ENCODE data around the gene ATP6V0C.
A peak's percentile ranks its signal among the peaks of the same experiment; 100 is the strongest.
"Not testable (repeated sequence)": the region's sequence is repeated elsewhere in the genome, so short reads cannot be mapped to it uniquely, and the experiment has no call there.

The ATP6V0C gene

DNA sequence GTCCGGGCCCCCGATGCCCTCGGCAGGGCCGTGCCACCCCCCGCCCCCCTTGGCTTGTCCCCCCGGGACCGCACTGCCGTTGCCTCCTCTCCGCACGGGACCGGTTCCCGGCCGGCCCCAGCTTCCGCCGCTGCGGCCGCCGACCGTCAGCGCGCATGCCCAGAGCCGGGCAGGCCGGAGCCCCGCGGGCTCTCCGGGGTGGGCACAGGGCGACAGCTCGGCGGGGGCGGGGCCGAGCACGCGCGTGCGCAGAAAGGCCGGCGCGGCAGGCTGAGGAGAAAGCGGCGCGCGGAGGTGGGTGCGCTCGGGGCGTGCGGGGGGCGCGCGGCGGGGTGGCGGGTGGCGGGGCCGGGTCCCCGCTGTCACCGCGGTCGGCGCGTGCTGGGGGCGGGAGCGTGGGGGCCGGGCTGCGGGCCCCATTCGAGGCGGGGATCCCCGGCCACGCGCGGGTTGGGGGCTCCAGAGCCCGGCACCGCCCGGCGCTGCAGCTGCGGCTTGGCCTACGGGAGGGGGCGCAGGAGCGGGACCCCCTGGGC is 38.8 kb upstream of the ATP6V0C start, which contains the start of gene TBC1D24:
TBC1D24 (plus strand) TSS at position 251 of the 536 bp plus-strand sequence. CDS start 21,022 bp downstream, outside the sequence.
- DNase-seq (ENCODE audit: low spot score): peak; percentile 87

- no peak for DNase-seq (ENCODE audit: low spot score)
Observed at GRCh38 chr16:2475413-2476344, 38.1 kb upstream of the ATP6V0C start.

DNA sequence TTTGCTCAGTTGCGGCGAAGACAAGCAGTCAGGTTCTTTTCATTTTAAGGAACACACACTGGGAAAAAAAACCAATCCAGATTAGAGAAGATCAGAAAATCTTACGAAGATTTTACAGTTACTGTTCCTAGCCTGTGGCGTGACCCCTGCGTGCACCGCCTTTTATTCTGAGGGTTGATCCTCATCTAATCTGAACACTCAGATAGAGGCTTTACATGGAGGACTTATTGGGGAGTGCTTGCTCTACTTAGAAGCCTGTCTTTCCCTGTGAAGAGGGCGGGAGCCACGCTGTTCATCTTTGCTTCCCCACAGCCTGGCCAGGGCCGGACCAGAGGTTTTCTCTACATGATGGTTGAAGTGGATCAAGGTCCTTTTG is 37.4 kb upstream of the ATP6V0C start:
- DNase-seq (ENCODE audit: low spot score): no peak

DNA sequence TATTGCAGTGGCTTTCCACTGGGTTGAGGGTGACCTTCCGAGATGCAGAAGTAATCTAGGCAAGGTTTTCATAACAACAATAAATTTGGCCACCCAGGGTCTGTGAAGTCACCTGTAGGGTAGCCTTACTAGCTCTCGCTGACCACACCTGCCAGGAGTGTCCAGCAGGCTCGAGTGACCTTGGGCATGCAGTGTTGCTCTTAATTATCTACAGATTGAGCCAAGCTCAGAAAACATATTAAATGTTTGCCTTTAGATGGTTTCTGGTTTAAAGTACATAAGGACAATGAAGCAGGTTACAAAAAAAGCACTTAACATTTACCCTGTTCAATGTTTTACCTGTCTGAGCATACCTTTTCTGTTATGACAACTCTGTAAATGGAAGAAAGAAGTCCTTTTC is 37.0 kb upstream of the ATP6V0C start:
- DNase-seq (ENCODE audit: low spot score): no peak

- DNase-seq (ENCODE audit: low spot score): no peak
Observed at GRCh38 chr16:2477327-2477726, 36.4 kb upstream of the ATP6V0C start.

DNA sequence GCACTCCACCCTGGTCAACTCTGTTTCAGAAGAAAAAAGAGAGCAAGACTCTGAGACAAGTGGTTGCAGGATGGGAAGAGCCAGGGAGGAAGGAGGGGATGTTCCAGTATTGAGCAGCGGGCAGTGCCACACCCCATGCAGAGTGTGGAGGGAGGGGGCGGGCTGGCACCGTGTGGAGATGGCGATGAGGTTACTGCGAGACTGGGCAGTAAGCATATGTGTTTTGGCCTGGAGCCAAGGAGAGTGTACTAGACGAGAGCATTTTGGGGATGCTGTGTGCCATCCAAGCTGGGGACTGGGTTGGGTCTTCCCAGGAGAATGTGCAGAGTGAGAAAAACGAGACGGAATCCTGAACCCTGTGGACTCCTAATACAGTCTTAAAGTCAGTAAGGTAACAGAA is 35.5 kb upstream of the ATP6V0C start:
- DNase-seq (ENCODE audit: low spot score): no peak

DNA sequence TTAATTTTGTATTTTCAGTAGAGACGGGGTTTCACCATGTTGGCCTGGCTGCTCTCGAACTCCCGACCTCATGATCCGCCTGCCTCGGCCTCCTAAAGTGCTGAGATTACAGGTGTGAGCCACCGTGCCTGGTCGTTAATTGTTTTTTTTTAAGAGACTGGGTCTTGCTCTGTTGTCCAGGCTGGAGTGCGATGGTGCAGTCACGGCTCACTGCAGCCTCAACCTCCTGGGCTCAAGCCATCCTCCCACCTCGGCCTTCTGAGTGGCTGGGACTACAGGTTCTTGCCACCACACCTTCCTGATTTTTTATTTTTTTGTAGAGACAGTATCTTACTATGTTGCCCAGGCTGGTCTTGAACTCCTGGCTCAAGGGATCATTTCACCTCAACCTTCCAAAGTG is 33.8 kb upstream of the ATP6V0C start:
- not testable (repeated sequence) for DNase-seq (ENCODE audit: low spot score)

- no peak for DNase-seq (ENCODE audit: low spot score)
Observed at GRCh38 chr16:2480948-2481347, 32.8 kb upstream of the ATP6V0C start.

DNA sequence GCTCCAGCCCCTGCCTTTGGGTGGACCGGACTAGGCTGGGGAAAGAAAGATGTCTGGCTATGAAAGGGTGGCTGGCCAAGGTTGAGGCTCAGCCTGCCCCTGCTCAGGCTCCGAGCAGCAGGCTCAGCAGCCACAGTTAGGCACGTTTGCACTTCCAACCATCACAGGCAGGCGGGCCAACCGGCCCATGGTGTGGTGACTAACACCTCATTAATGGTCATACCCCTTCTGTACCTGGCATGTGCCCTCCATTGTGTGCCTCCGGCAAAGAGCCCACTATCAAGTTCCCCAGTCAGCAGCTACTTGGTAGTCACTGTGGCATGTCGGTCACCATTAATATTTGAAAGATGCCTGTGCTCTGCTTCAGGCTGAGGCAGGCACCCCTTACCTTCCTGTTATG is 32.1 kb upstream of the ATP6V0C start:
- no peak for DNase-seq (ENCODE audit: low spot score)

DNA sequence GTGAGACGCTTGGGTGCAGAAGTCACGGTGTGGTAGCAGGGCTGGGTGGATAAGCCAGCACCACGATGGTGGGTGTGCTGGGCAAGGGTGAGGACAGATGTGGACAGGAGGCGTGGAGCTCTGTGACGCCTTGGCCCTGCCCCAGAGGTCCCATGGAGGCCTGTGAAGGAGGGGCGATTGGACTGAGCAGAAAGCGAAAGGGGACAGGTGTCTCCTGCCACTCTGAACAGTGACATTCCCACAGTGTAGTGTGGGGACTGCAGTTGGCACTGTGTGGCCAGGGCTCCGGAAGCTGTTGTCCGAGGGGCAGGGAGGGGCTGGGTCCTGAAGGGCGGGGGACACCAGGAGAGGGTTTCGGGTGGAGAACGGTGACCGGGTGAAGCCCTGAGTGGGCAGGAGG is 31.5 kb upstream of the ATP6V0C start:
- no peak for DNase-seq (ENCODE audit: low spot score)

DNA sequence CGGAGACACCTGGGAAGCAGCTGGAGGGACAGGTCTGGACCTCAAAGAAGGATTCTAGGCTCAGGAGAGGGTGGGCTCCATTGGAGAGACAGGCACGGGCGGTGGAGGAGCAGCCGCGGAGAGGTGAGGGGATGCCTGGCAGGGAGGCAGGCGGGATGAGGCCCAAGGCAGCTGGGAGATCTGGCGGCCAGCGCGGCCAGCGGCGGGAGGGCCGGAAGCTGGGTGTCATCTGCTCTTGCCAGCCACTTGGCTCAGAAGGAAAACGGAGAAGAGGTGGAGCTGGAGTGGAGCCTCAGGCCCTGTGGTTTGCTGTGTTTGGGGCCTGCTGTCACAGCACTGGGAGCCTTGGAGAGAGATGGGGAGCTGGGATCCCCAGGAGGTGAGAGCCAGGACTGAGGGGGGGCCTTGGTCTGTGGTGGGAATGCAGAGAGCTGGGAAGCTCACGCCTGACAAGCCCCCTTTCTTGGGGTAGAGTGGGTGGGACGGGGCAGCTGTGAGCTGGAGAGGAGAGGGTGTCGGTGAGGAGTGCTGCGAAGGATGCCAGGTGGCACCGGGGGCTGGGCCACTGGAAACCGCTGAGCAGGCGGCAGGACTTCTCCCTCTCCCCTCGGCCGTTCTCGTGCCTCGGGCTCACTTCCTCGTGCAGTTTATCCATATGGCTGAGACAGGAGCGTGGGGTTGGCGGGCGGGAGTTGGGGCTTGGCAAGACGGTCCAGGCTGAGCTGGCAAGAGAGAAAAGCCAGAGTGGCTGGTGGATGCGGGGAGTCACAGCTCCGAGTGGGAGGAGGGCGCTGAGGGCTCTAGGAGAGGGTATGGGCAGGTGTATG is 30.8 kb upstream of the ATP6V0C start:
- peak; percentile 65 for DNase-seq (ENCODE audit: low spot score)

- no peak for DNase-seq (ENCODE audit: low spot score)
Observed at GRCh38 chr16:2483939-2484897, 29.5 kb upstream of the ATP6V0C start.

GRCh38 chr16:2484898-2485508 is 28.7 kb upstream of the ATP6V0C start:
- no peak for DNase-seq (ENCODE audit: low spot score)

GRCh38 chr16:2485811-2486507 is 27.8 kb upstream of the ATP6V0C start:
- DNase-seq (ENCODE audit: low spot score): no peak

DNA sequence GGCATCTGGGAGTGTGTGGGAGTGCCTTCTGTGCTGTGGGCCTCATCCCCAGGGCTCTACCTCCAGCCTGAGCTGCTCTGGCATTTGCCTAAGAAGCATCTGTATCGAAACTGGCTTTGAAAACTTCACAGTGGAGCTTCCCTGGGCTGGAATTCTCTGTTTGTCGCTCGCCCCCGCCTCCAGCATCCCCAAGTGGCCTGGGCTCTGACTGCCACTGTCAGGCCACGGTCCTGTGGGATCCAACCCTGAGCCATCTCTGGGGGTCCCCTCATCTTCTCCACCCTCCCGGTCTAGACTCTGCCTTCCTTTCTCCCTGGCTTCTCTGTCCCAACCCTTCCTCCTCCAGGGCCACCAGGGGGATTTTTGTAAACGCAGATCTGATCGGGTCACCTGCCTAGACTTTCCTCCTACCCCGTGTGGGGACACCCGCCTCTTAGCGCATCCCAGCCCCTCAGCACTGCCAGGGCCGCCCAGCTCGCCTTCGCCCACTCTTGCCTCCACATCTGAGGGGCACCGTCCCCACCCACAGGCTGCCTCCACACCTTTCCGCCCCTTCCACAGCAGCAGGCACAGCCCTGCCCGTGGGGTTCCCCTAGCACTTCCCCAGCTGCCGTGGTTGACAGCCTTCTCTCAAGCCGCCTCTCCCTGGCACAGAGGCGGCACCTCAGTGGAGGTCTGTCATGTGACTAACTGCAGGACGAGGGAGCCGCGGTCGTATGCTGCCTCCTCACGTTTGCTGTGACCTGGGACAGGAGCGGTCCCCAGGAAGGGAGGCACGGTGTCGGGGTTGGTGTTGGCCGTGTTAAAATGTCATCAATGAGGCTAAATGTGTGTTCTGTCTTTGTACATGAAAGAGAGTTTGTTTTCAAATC is 26.9 kb upstream of the ATP6V0C start:
- peak; percentile 50 for DNase-seq (ENCODE audit: low spot score)

DNA sequence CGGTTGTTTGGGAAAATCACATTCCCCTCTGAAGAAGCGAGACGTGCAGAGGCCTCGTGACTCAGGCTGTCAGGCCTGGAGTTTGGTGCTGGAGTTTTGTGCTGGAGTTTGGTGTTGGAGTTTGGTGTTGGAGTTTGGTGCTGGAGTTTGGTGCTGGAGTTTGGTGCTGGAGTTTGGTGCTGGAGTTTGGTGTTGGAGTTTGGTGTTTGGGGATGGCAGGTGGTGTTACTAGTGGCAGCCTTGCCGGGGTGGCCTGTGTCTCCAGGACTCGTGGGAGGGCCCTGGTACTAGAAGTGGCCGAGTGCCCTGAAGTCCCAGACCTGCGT is 26.3 kb upstream of the ATP6V0C start:
- DNase-seq (ENCODE audit: low spot score): no peak

- no peak for DNase-seq (ENCODE audit: low spot score)
Observed at GRCh38 chr16:2487903-2488531, 25.7 kb upstream of the ATP6V0C start.

DNA sequence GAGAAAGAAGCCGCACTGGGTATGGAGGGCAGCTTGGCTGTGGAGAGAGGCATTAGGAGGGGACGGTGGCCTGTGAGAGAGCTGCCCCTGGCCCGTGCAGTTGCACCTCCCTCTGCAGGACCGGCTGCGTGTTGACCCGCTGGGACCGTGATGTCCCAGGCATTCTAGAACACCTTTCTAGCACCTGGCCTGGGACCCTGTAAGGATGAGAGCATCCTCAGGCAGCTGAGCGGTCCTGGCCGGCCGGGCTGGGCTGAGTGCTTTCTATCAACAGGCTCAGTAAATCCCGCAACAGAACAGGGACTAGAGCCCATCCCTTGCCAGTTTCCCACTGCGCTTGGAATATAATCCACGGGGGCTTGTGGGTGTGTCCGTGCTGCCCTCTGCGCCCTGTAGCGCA is 24.2 kb upstream of the ATP6V0C start:
- DNase-seq (ENCODE audit: low spot score): no peak

Measured in putamen (tissue), 1 donor.